GM10847 (cell line): ENCODE measurements around the gene RASSF4.

Experiments used
- POLR2A ChIP-seq: IDR thresholded peaks from 2 replicates; pipeline ENCODE4 v1.6.1; 2011; ENCODE audit not compliant: insufficient read length; ENCODE audit errors: extremely low read depth

Gene RASSF4

DNA sequence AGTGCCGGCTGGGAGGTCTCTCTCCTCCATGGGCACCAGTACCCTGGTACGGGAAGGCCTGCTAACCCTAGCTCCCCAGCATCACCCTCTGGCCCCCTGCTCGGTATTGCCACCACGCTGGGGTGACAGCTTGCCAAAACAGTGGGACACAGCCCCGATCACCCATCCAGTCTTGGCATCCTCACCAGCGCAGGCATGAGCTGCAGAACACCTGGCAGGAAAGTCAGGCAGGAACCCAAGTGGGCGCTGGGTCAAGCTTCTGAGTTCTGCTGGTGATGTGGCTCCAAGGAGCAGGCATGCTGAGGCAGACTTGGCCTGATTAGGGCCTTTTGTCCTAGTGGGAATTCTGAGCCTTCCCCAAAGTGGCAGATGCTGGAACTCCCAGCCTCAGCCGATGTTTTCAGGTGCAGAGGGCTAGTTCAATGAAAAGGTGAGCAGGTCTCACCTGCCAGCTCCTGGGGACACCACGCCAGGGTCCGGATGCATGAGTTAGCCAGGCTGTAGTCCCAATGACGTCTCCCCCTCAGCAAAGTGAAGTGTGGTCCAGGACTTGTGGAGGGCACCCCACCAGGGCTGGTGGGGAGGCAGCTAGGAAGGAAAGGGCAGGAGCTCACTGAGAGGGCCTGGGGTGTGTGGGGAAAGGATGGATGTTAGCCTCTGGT, 32.6 kb downstream of the RASSF4 start:
- no peak for TF ChIP-seq POLR2A

DNA sequence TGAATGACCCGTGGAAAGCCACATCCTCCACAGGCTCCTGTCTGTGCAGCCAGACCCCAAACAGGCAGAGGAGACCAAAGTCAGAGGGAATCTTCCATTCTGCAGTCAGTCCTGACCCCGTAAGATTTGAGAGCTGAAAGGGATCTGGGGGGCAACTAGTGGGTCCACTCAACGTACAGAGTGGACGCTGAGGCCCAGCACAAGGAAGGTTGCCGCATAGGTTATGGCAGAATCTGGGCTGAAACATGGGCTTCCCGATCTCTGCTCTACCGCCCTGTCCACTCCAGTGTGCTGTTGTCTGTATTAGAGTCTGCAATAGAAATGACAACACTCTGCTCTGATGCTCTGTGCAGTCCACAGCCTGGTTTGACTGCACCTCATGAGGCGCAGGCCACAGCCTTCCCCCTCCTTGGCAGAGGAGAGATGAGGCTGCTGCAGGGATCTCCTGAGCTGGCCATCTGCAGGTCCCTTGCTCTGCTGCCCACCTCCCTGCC, 33.2 kb downstream of the RASSF4 start:
- TF ChIP-seq POLR2A, result no peak

DNA sequence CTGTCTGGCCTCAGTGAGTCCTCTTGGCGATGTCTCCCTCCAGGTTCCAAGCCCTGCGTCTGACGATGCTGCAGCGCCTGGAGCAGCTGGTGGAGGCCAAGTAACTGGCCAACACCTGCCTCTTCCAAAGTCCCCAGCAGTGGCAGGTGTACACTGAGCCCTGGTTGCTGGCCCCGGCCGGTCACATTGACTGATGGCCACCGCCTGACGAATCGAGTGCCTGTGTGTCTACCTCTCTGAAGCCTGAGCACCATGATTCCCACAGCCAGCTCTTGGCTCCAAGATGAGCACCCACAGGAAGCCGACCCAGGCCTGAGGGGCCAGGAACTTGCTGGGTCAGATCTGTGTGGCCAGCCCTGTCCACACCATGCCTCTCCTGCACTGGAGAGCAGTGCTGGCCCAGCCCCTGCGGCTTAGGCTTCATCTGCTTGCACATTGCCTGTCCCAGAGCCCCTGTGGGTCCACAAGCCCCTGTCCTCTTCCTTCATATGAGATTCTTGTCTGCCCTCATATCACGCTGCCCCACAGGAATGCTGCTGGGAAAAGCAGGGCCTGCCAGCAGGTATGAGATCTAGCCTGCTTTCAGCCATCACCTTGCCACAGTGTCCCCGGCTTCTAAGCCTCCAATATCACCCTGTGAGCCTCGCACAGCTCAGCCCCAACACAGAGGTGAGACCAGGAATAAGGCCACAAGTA, 33.8 kb downstream of the RASSF4 start:
- no peak for TF ChIP-seq POLR2A

DNA sequence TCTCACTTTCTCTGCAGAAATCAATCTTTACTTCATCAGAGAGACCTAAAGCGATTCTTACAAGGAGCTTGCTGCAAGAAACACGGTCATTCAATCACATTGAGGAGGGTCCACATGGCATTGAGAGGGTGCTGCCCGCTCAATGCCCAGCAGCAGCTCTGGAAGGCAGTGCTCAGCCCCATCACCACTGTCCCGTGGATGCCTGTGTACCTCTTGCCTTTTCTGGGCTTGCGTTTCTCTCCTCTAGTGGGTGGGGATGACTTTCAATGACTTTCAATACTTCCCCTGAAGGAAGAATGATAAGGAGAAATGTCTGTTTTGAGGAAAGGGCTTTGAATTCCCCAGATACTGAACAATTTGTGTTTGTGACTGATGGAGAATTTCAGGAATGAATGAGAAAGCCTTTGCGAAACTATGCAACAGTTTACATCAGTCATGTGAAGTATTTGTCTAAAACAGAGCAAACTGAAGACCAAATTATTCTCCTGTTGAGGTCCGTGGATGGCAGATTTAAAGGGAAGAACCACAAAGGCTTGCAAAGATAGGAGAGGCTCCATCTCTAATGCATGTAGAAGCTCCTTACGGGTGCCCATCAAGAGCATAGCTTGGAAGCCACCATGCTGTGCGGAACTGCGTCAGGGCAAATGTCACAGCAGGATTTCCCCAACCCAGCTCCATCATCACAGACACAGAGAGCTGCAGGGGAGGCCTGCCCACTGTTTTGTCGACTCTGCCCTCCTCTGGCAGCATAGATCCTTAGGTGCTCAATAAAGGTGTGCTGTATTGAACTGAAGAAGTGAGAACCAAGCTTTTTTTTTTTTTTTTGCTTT, 34.5 kb downstream of the RASSF4 start:
- no peak for TF ChIP-seq POLR2A

DNA sequence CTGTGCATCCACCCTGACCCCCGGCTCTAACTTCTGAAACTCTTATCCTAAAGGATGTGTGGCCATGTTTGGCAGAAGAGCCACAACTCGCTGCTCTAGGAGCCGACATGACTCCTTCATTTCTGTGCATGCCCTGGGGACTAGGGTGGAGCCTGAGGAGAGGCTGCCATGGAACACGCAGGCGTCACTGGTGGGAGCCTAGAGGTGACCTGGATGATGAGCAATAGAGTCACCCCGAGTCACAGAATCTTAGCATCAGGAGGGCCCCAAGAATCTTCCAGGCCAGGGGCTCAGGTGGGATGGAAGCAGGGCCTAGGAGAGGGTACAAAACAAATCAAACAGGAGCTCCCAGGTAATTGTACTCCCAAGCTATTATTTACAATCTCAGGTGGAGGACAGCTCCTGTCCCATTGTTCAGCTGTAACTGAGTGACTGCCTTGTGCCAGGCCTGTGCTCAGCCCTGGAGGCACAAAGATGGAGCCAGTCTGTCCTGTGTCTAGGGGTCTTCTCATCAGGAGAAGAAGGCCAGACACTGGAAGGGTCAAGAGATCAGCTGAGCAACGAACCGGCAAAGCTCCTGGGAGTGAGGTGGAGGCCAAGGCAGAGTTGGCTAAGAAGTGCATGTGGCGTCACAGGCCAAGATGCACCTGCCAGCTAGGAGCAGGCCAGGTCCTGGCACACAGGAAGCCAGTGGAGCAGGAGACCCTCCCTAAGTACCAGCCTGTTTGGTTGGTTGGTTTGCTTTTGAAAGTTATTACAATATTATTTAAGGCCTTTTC, 35.3 kb downstream of the RASSF4 start:
- TF ChIP-seq POLR2A, result no peak

DNA sequence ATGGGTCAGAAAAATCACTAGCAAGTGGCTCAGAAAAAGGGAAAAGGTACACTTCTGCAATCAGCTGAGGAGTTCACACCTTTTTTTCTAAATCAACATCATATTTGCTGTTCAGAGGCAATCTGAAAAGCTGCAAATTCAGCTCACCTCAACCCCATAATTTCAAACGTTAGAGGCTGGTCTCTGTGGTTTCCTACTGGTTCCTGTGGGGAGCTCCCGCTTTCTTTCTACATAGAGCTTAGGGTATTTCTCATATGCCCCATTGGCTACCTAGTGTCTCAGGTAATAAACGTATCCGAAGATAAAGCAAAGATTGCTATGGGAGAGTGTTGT, 35.9 kb downstream of the RASSF4 start:
- TF ChIP-seq POLR2A, result no peak

DNA sequence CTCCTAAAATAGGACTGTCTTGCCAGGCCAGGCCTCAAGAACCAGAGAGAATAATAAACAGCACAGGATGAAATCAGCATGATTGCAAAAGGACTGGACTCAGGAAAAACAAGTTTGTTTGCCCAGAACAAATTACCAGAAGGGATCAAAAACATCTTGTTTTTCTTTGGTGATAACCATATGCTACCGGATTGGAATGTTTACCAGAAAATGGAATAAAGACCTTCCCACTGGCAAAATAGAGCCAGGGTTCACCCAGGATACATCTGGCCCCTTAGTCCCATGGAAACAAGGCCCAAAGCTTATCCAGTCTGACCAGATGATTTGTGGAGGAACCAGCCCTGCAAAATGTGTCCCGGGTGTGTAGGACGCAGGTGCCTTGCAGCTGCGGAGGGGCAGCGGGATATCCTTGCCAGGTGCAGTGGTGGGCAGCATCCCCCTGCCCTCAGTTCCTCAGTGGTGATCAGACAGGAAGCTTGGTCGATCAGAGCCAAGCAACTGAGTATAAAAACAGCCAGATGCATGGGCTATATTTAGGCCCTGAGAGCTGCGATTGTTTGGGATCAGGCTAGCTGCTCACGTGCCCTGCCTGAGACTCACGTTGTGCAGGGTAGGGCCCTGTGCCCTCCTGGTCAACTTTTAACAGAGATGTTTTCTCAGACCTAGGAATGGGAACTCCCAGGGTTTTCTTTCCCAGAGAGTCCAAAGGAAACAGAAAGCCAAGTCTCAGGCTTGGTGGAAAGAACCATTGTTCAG, 36.5 kb downstream of the RASSF4 start:
- TF ChIP-seq POLR2A, result no peak

DNA sequence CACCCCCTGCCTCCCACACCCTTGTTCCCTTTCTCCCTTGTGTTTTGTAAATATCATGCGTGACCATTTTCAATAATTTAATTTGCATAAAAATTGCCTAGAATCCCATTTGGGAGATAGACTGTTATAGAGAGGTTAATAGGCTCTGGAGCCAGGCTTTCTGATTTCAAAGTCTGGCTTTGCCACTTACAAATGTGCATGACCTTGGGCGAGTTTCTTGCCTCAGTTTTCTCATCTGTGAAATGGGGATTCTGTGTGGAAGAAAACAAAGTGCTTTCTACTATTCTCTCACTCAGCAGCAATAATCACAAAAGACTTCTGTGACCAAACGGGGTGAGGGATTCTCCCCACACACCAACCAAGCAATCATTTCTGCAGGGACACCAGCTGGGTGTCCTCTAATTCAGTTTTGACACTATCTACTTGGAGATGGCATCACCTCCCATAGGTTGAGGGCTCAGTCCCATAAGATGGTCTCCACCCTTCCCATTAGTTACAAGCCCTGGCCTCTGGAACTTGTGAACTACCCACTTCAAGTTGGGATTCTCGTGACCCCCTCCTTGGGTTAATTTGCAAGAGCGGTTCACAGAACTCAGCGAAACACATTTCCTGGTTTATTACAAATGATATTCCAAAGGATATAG, 37.6 kb downstream of the RASSF4 start:
- no peak for TF ChIP-seq POLR2A

DNA sequence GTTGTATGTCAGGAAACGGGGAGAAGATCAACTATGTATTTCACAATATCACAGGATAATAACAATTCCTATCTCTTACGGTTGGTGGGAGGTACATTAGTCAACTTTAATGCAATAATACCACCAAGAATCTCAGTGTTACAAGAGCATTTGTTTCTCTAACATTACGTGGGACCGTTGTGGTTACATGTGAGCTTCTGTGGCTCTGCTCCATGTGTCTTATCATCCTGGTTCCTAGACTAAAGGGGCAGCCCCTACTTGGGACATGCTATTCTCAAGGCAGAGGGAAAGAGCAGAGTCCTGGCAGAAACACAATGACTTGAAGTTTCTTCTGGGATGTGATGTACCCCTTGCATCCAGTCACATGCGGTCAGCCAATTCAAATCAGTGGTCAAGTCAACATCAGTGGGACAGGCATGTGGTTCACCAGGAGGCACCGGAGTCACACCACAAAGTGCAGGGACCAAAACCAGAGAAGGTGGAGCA, 38.6 kb downstream of the RASSF4 start:
- no peak for TF ChIP-seq POLR2A

DNA sequence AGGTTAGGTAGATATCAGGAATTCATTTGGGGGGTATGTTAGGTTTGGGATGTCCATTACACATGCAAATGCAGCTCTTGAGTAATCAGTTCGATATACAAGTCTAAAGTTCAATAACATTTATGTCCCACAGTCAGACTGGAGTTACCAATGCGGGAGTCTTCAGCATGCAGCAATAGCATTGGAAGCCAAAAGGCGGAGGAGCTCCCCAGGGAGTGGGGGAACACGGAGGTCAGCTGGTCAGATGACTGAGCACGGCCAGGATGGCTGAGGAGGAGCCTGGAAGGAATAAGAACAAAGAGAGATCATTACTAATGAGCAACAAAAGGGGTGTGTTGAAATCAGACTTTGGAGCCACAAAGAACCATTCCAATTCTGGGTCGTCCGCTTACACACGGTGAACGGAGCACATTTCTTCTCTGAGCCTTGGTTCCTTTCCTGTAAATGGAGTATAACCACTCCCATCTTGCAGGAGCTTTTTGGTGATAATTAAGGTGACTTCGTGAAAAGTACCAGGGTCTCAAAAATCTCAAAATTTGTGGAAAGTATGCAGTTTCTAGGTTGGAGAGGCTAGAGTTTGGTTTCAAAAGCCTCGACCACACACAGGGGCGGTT, 40.6 kb downstream of the RASSF4 start:
- no peak for TF ChIP-seq POLR2A

DNA sequence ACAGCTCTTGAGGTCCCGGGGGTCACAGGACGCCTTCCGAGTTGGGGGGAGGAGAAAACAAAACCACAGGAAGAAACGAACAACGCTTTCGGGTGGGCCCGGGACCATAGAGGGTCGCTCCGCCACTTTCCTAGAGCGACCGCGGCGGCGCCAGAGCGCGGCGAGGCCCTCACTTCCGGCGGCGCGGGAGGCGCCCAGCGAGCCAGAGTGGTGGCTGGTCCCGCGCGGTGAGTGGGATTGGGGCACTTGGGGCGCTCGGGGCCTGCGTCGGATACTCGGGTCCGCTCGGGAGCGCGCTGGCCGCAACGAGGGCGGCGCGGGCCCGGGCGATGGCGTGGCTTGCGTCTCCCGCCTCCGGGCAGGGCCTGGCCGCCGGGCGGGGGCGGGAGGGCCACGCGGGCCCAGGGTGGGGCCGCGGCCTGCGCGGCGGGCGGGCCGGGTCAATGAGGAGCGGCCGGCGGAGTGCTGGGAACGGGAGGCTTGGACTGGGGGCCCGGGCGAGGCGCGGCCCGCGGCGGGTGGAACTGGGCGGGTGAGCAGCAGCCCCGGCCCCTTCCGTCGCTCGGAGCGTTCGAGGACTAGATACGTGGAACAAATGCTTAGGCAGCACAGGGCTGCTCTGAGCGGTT, 41.3 kb downstream of the RASSF4 start, which contains the start of gene ZNF22:
Gene ZNF22, plus strand, starts transcription at position 172 of the 629 bp plus-strand sequence. CDS start 2,446 bp downstream, outside the sequence.
- peak; percentile 63 for TF ChIP-seq POLR2A

DNA sequence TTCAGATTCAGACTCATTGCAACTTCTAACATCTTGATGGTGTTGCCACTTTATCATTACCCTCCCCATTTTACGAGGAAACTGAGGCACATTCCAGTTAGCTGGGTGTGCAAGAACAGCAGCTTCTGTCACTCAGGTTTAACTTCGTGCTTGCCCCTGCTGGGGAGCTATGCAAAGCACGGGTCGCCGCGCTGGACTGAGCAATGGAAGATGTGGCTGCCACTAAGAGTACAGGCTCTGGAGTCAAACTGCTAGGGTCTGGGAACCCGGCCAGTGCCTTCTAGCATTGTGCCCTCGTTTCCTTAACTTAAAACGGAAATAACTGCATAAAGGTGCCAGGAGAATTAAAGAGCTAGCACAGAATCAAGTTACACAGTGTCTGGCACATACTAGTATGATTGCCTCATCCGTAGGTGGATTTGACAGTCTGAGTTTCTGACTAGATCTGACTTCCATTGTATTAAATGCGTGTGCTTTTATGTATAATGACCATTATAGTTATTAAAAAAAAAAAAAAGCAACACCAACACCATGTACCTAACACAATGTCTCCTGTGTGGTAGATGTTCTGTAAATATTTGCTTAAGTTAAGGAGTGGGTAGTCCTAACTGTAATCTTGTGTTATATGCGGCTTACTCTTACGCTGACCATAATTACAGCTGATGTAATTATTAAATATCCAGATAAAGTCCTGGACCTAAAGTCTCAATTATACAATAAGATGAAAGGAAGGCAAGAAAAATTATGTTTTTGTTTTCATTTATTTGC, 42.0 kb downstream of the RASSF4 start:
- no peak for TF ChIP-seq POLR2A
